ENCODE data around the gene DPYSL3. TPM values are rescaled to one million over a fixed set of nuclear protein-coding genes. Genes with fewer than 3 reads are reported as not detected.
"Not testable (repeated sequence)": the region's sequence is repeated elsewhere in the genome, so short reads cannot be mapped to it uniquely, and the experiment has no call there.

DPYSL3 gene
- total RNA-seq, 1 donor from 2014 or later: 84.1 TPM

GRCh38 chr5:147554261-147554817, 44.5 kb upstream of the DPYSL3 start:
- no peak for DNase-seq (ENCODE audit: extremely low spot score, unreplicated experiment)
- TF ChIP-seq, protein P1, sequence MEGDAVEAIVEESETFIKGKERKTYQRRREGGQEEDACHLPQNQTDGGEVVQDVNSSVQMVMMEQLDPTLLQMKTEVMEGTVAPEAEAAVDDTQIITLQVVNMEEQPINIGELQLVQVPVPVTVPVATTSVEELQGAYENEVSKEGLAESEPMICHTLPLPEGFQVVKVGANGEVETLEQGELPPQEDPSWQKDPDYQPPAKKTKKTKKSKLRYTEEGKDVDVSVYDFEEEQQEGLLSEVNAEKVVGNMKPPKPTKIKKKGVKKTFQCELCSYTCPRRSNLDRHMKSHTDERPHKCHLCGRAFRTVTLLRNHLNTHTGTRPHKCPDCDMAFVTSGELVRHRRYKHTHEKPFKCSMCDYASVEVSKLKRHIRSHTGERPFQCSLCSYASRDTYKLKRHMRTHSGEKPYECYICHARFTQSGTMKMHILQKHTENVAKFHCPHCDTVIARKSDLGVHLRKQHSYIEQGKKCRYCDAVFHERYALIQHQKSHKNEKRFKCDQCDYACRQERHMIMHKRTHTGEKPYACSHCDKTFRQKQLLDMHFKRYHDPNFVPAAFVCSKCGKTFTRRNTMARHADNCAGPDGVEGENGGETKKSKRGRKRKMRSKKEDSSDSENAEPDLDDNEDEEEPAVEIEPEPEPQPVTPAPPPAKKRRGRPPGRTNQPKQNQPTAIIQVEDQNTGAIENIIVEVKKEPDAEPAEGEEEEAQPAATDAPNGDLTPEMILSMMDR (IDR thresholded peaks at IDR 0.05): no peak
- peak overlapping the region; percentile 55 for H3K4me3 Mint-ChIP-seq (ENCODE audit: unreplicated experiment)
- peaks cover 28% of the 10 kb centered on the region for H3K4me1 Mint-ChIP-seq (ENCODE audit: unreplicated experiment)
- H3K9me3 Mint-ChIP-seq (ENCODE audit: unreplicated experiment): peaks cover 7% of the 10 kb centered on the region
- H3K27me3 Mint-ChIP-seq (ENCODE audit: unreplicated experiment): no peaks in the 10 kb centered on the region
- H3K36me3 Mint-ChIP-seq (ENCODE audit: unreplicated experiment): no peaks in the 10 kb centered on the region
- peak overlapping the region; percentile 97 for H3K27ac Mint-ChIP-seq (ENCODE audit: unreplicated experiment)

DNA sequence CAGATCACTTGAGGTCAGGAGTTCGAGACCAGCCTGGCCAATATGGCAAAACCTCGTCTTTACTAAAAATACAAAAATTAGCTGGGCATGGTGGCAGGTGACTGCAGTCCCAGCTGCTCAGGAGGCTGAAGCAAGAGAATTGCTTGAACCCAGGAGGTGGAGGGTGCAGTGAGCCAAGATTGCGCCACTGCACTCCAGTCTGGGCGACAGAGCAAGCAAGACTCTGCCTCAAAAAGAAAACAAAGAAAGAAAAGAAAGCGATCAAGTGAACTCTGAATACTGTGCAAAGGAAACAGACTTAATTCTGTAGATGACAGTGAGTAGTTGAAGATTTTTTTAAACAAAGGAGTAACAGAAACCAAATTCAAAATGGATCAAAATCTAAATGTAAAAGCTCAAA, 43.9 kb upstream of the DPYSL3 start:
- Mint-ChIP-seq H3K4me3 (ENCODE audit: unreplicated experiment) (peak overlapping the region; percentile 55), H3K27ac (ENCODE audit: unreplicated experiment) (peak overlapping the region; percentile 97)

DNA sequence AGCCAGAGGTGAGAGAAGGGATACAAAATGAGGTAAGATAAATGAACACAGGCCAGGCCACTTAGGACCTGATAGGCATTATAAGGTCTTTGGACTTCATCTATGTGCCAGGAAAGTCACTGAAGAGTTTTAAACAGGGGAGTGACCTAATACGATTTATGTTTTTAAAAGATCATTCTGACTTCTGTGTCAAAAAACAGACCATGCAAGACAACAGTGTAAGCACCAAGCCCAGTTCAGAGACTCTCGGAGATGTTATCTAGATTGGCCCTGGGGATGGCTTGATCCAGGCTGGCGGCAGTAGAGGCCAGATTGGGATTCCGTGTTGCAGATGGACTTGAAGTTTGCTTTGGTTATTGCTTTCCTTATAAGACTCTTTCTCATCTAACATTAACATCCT, 43.0 kb upstream of the DPYSL3 start:
- Mint-ChIP-seq H3K27ac (ENCODE audit: unreplicated experiment) (peak overlapping the region; percentile 97), H3K36me3 (ENCODE audit: unreplicated experiment) (no peaks in the 10 kb centered on the region), H3K27me3 (ENCODE audit: unreplicated experiment) (no peaks in the 10 kb centered on the region), H3K9me3 (ENCODE audit: unreplicated experiment) (peaks cover 8% of the 10 kb centered on the region), H3K4me1 (ENCODE audit: unreplicated experiment) (peaks cover 26% of the 10 kb centered on the region), H3K4me3 (ENCODE audit: unreplicated experiment) (no peak overlapping the region)
- no peak for DNase-seq (ENCODE audit: extremely low spot score, unreplicated experiment)
- TF ChIP-seq, protein P1 (IDR thresholded peaks at IDR 0.05): no peak

More for the DNA sequence above, 43.9 kb upstream of the DPYSL3 start:
- H3K27me3 Mint-ChIP-seq (ENCODE audit: unreplicated experiment); H3K36me3 Mint-ChIP-seq (ENCODE audit: unreplicated experiment); H3K9me3 Mint-ChIP-seq (ENCODE audit: unreplicated experiment); DNase-seq (ENCODE audit: extremely low spot score, unreplicated experiment): not testable (repeated sequence)
- H3K4me1 Mint-ChIP-seq (ENCODE audit: unreplicated experiment): peaks cover 28% of the 10 kb centered on the region

DNA sequence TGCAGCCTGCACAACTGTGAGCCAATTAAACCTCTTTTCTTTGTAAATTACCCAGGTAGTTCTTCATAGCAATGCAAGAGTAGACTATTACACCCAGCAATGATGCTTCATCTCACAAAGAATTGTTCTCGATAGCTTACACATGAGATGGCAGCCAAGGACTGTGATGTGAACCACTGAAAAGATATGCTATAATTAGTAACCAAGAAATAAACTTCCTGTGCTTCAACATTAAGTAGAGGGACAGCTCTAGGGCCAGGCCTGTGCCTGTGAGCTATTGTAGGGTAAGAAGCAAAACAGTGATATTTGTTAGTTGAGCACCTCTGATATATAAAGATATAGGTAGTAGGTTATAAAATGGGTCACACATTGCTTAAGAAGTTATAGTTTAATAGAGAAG, 41.8 kb upstream of the DPYSL3 start:
- peaks cover 8% of the 10 kb centered on the region for H3K9me3 Mint-ChIP-seq (ENCODE audit: unreplicated experiment)
- no peaks in the 10 kb centered on the region for H3K27me3 Mint-ChIP-seq (ENCODE audit: unreplicated experiment)
- peaks cover 27% of the 10 kb centered on the region for H3K4me1 Mint-ChIP-seq (ENCODE audit: unreplicated experiment)
- H3K4me3 Mint-ChIP-seq (ENCODE audit: unreplicated experiment): no peak overlapping the region
- no peaks in the 10 kb centered on the region for H3K36me3 Mint-ChIP-seq (ENCODE audit: unreplicated experiment)
- no peak for DNase-seq (ENCODE audit: extremely low spot score, unreplicated experiment)
- no peak overlapping the region for H3K27ac Mint-ChIP-seq (ENCODE audit: unreplicated experiment)
- TF ChIP-seq, protein P1 (IDR thresholded peaks at IDR 0.05): no peak

- peaks cover 5% of the 10 kb centered on the region for H3K4me1 Mint-ChIP-seq (ENCODE audit: unreplicated experiment)
- no peak for DNase-seq (ENCODE audit: extremely low spot score, unreplicated experiment)
- no peaks in the 10 kb centered on the region for H3K36me3 Mint-ChIP-seq (ENCODE audit: unreplicated experiment)
- no peak overlapping the region for H3K27ac Mint-ChIP-seq (ENCODE audit: unreplicated experiment)
- H3K27me3 Mint-ChIP-seq (ENCODE audit: unreplicated experiment): no peaks in the 10 kb centered on the region
- TF ChIP-seq, protein P1 (IDR thresholded peaks at IDR 0.05): no peak
- no peak overlapping the region for H3K4me3 Mint-ChIP-seq (ENCODE audit: unreplicated experiment)
- H3K9me3 Mint-ChIP-seq (ENCODE audit: unreplicated experiment): peaks cover 8% of the 10 kb centered on the region
These were observed 37.9 kb upstream of the DPYSL3 start for GRCh38 chr5:147547730-147548129.

GRCh38 chr5:147544556-147544955, 34.7 kb upstream of the DPYSL3 start:
- Mint-ChIP-seq H3K27me3 (ENCODE audit: unreplicated experiment) (no peaks in the 10 kb centered on the region), H3K36me3 (ENCODE audit: unreplicated experiment) (no peaks in the 10 kb centered on the region), H3K27ac (ENCODE audit: unreplicated experiment) (no peak overlapping the region), H3K4me3 (ENCODE audit: unreplicated experiment) (no peak overlapping the region), H3K9me3 (ENCODE audit: unreplicated experiment) (peaks cover 3% of the 10 kb centered on the region), H3K4me1 (ENCODE audit: unreplicated experiment) (peaks cover 6% of the 10 kb centered on the region)
- TF ChIP-seq, protein P1 (IDR thresholded peaks at IDR 0.05): no peak
- no peak for DNase-seq (ENCODE audit: extremely low spot score, unreplicated experiment)

All from osteocyte (in vitro differentiated cells).